DOHH2 (cell line): Measurements from ENCODE around the gene RHOT1.
"Not testable (repeated sequence)": the region's sequence is repeated elsewhere in the genome, so short reads cannot be mapped to it uniquely, and the experiment has no call there.

Experiments used
- H3F3A ChIP-seq: fragments of 200-600 bp; sonication (generic), shearing (Covaris generic); 2 replicates; pipeline ENCODE4 v1.6.0; 2016; ENCODE audit warnings: antibody characterized with exemption, mild to moderate bottlenecking; ENCODE audit not compliant: control insufficient read depth, insufficient read depth
- H3K27ac ChIP-seq: fragments of 200-600 bp; sonication (generic); 2 replicates; pipeline ENCODE4 v1.5.1; 2014; ENCODE audit warnings: low read depth, mild to moderate bottlenecking, low read length, moderate library complexity
- H3K27me3 ChIP-seq: fragments of 200-600 bp; sonication (generic); 2 replicates; pipeline ENCODE4 v1.6.1; 2014; ENCODE audit warnings: mild to moderate bottlenecking, low read length, mixed read lengths; ENCODE audit not compliant: control insufficient read depth
- H3K36me3 ChIP-seq: fragments of 200-600 bp; sonication (generic); 2 replicates; pipeline ENCODE4 v1.6.1; 2014; ENCODE audit warnings: mild to moderate bottlenecking, low read length, moderate library complexity, mixed read lengths; ENCODE audit not compliant: control insufficient read depth
- H3K4me1 ChIP-seq: fragments of 200-600 bp; sonication (generic); 2 replicates; pipeline ENCODE4 v1.6.1; 2014; ENCODE audit warnings: mild to moderate bottlenecking, low read length, mixed read lengths; ENCODE audit not compliant: control insufficient read depth
- H3K4me2 ChIP-seq: fragments of 200-600 bp; sonication (generic); 2 replicates; pipeline ENCODE4 v1.6.0; 2014; ENCODE audit warnings: mild to moderate bottlenecking, low read length, moderate library complexity
- H3K4me3 ChIP-seq: fragments of 200-600 bp; sonication (generic); 2 replicates; pipeline ENCODE4 v1.5.1; 2014; ENCODE audit warnings: mild to moderate bottlenecking, low read length, mixed read lengths
- H3K79me2 ChIP-seq: fragments of 200-600 bp; sonication (generic); 2 replicates; pipeline ENCODE4 v1.6.1; 2014; ENCODE audit warnings: mild to moderate bottlenecking, low read length, mixed read lengths; ENCODE audit not compliant: control insufficient read depth
- H3K9me2 ChIP-seq: fragments of 200-600 bp; sonication (generic); replicated peaks from 2 replicates; pipeline ENCODE4 v1.6.1; 2014; ENCODE audit warnings: mild to moderate bottlenecking, low read length, mixed read lengths; ENCODE audit not compliant: control insufficient read depth
- H3K9me3 ChIP-seq: fragments of 200-600 bp; sonication (generic); 2 replicates; pipeline ENCODE4 v1.6.1; 2014; ENCODE audit warnings: antibody characterized with exemption, low read length, mixed read lengths; ENCODE audit not compliant: control insufficient read depth, insufficient read depth
- H4K20me1 ChIP-seq: fragments of 200-600 bp; sonication (generic); 2 replicates; pipeline ENCODE4 v1.6.0; 2014; ENCODE audit warnings: low read depth, mild to moderate bottlenecking, antibody characterized with exemption, low read length, moderate library complexity; ENCODE audit not compliant: control insufficient read depth, insufficient read depth
- EZH2phosphoT487 ChIP-seq: fragments of 200-600 bp; sonication (generic); IDR thresholded peaks from 2 replicates; pipeline ENCODE4 v1.6.1; 2017; ENCODE audit warnings: borderline replicate concordance, mild to moderate bottlenecking, antibody characterized with exemption, low read length, moderate library complexity, mixed read lengths
- TF ChIP-seq, protein P1 (sequence below): fragments of 200-600 bp; sonication (generic); IDR thresholded peaks from one replicate; pipeline ENCODE4 v1.5.1; 2014; ENCODE audit warnings: antibody characterized with exemption, mild to moderate bottlenecking, low read depth, low read length; ENCODE audit not compliant: poor library complexity, severe bottlenecking

RHOT1 gene

DNA sequence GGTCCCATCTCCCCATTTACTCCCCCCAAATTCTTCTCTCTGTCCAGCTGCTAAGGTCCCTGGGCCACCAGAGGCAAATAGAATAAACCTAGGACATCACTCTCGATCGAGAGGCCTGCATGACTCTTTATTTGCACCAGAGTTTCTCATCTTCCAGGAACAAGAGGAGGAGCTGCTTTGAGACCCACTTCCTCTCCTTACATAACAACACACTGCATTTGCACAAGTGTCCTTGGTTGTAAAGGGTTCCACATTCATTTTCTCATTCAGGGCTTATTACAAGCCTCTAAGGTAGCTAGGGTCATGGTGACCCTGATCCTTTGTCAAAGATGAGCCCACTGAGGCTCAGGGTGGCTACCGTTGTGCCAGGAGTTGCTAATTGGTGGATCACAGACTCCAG, 38.1 kb upstream of the RHOT1 start:
- Histone ChIP-seq H3K9me3 (no peaks in the 10 kb centered on the region), H3K36me3 (no peaks in the 10 kb centered on the region), H3K27me3 (peaks cover 8% of the 10 kb centered on the region; the same call in 1 of the 2 replicates), H3K4me3 (no peak overlapping the region), H3K9me2 (no peaks in the 10 kb centered on the region), H3K79me2 (no peaks in the 10 kb centered on the region), H3F3A (no peaks in the 10 kb centered on the region), H3K4me1 (no peaks in the 10 kb centered on the region), H3K27ac (no peak overlapping the region), H3K4me2 (no peak overlapping the region), H4K20me1 (no peaks in the 10 kb centered on the region)
- no peak for TF ChIP-seq EZH2phosphoT487
- TF ChIP-seq, protein P1, sequence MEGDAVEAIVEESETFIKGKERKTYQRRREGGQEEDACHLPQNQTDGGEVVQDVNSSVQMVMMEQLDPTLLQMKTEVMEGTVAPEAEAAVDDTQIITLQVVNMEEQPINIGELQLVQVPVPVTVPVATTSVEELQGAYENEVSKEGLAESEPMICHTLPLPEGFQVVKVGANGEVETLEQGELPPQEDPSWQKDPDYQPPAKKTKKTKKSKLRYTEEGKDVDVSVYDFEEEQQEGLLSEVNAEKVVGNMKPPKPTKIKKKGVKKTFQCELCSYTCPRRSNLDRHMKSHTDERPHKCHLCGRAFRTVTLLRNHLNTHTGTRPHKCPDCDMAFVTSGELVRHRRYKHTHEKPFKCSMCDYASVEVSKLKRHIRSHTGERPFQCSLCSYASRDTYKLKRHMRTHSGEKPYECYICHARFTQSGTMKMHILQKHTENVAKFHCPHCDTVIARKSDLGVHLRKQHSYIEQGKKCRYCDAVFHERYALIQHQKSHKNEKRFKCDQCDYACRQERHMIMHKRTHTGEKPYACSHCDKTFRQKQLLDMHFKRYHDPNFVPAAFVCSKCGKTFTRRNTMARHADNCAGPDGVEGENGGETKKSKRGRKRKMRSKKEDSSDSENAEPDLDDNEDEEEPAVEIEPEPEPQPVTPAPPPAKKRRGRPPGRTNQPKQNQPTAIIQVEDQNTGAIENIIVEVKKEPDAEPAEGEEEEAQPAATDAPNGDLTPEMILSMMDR, result no peak

DNA sequence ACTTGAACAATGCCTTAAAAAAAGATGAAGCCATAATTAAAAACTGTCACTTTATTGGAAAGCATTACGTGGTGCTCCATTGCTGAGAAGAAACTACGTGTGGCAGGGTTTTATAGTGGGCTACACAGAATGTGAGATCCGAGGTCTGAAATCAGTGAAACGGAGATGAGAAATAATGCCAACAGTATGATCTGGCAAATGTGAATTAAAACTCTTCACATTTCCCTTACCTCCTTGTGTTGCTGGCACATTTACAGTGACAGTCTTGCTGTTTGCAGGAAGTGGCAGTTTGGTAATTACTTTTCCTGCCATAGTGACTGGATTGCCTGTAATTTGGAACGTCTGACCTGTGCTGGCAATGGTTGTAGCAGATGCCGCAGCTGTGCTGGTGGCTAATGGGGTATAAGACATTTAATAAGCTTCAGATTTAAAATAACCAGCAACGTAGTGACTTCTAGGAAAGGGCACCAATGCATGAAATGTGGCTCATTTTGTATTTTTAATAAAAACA, 35.8 kb upstream of the RHOT1 start:
- H3K36me3 ChIP-seq, H3K9me2 ChIP-seq, H3K4me2 ChIP-seq, H3K4me3 ChIP-seq, H3F3A ChIP-seq, H3K27me3 ChIP-seq, H3K27ac ChIP-seq, H3K79me2 ChIP-seq, H3K9me3 ChIP-seq, H3K4me1 ChIP-seq, H4K20me1 ChIP-seq: not testable (repeated sequence)

DNA sequence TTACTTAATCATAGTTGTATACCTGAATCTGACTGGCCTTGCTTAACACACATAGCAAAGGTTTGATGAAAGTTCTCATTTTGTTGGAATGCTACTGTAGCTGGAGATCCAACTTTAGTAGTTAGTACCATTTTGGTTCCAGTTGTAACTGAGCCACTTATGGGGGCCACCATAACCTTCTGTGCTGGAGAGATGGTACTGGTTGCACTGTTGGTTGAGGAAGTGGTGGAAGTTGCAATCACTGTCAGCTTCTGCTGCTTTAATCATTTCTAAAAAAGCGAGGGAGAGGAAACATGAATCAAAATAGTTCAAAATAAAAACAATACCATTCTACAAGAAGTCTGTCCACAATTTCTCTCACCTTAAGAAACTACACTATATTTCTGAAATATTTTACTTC, 35.1 kb upstream of the RHOT1 start:
- H4K20me1 ChIP-seq, H3K36me3 ChIP-seq, H3K9me2 ChIP-seq, H3K27ac ChIP-seq, H3K9me3 ChIP-seq, H3K4me3 ChIP-seq, H3K79me2 ChIP-seq, H3F3A ChIP-seq, H3K4me2 ChIP-seq, H3K4me1 ChIP-seq, H3K27me3 ChIP-seq: not testable (repeated sequence)

DNA sequence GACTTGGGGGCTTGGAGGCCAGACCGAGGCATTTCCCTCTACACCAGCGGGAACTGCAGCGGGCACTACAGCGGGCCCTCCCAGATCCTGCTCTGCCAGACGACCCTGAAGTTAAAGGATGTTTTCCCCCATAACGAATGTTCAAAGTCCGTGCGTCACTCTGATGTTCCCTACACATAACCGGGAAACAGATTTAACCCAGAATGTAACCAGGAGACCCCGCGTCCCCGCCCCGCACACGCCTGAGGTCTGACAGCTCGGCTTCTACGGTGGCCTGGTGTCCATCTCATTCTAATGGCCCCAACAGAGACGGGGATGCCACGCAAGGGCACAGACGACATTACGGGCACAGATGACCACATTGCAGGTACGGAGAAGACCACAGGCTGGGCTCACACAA, 31.7 kb upstream of the RHOT1 start:
- H3K36me3 ChIP-seq, result no peaks in the 10 kb centered on the region
- H4K20me1 ChIP-seq, result no peaks in the 10 kb centered on the region
- H3K27me3 ChIP-seq, result peaks cover 3% of the 10 kb centered on the region; the same call in 1 of the 2 replicates
- H3K9me3 ChIP-seq, result no peaks in the 10 kb centered on the region
- TF ChIP-seq EZH2phosphoT487, result no peak
- TF ChIP-seq, protein P1, result no peak
- H3K79me2 ChIP-seq, result no peaks in the 10 kb centered on the region
- H3K4me3 ChIP-seq, result no peak overlapping the region
- H3K4me1 ChIP-seq, result peaks cover 23% of the 10 kb centered on the region
- H3K9me2 ChIP-seq, result no peaks in the 10 kb centered on the region
- H3F3A ChIP-seq, result no peaks in the 10 kb centered on the region
- no peak overlapping the region for H3K4me2 ChIP-seq
- no peak overlapping the region for H3K27ac ChIP-seq
